ENCODE results near the gene PRPS1.

GRCh38 chrX:107677501-107677901 is 49.2 kb downstream of the PRPS1 start:
- TF ChIP-seq SP1 (IDR thresholded peaks at IDR 0.05) (no peak), FOXK2 (IDR thresholded peaks at IDR 0.05) (no peak), PKNOX1 (IDR thresholded peaks at IDR 0.05) (no peak), LEF1 (IDR thresholded peaks at IDR 0.05; ENCODE audit: borderline replicate concordance) (no peak), FOXM1 (IDR thresholded peaks at IDR 0.05; ENCODE audit: borderline replicate concordance) (no peak), CTBP1 (IDR thresholded peaks at IDR 0.05; ENCODE audit: borderline replicate concordance) (no peak)

All from HEK293T (cell line).